AG09319 (cell line): ENCODE measurements around the gene OR2M4.
A peak's percentile ranks its signal among the peaks of the same experiment; 100 is the strongest.
"Not testable (repeated sequence)": the region's sequence is repeated elsewhere in the genome, so short reads cannot be mapped to it uniquely, and the experiment has no call there.

Experiments used
- DNase-seq: peaks from one replicate; pipeline ENCODE4 v3.0.0-alpha.2; 2010; ENCODE audit warnings: low read depth; ENCODE audit errors: extremely low read depth
- TF ChIP-seq, protein P1 (sequence below): IDR thresholded peaks from 2 replicates; pipeline ENCODE4 v1.5.1; 2011; ENCODE audit warnings: low read depth, mild to moderate bottlenecking, inconsistent platforms, low read length, moderate library complexity

OR2M4 gene

GRCh38 chr1:248225537-248225936 is 5.7 kb upstream of the OR2M4 start:
- DNase-seq: no peak
- TF ChIP-seq, protein P1, sequence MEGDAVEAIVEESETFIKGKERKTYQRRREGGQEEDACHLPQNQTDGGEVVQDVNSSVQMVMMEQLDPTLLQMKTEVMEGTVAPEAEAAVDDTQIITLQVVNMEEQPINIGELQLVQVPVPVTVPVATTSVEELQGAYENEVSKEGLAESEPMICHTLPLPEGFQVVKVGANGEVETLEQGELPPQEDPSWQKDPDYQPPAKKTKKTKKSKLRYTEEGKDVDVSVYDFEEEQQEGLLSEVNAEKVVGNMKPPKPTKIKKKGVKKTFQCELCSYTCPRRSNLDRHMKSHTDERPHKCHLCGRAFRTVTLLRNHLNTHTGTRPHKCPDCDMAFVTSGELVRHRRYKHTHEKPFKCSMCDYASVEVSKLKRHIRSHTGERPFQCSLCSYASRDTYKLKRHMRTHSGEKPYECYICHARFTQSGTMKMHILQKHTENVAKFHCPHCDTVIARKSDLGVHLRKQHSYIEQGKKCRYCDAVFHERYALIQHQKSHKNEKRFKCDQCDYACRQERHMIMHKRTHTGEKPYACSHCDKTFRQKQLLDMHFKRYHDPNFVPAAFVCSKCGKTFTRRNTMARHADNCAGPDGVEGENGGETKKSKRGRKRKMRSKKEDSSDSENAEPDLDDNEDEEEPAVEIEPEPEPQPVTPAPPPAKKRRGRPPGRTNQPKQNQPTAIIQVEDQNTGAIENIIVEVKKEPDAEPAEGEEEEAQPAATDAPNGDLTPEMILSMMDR: no peak

DNA sequence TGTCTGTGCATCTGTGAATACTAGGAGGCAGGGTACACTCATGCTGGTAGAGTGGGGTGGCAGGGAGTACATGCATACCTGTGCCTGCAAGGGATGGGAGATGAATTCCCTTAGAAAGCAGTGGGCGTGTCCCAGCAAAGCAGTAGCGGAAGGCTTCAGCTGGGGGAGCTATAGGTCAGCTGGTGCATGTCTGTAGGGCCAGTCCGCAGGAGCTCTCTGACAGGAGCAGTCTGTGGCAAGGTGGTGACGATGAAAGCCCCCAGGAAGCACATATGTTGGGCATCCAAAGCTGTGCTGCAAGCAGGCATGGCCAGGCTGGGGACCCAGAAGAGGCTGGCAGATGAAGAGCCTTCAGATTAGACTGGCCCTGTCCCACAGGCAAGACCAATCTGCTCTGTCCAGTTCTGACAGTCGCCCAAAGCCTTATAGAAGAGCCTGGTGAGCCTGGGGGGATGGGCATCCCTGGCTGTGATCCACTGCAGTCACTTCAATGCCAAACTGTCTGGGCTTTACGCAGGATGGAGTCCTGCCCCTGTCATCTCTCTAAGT is 1.8 kb upstream of the OR2M4 start:
- DNase-seq: no peak
- TF ChIP-seq, protein P1: no peak

GRCh38 chr1:248239478-248239877 is 8.3 kb downstream of the OR2M4 start:
- TF ChIP-seq, protein P1: no peak
- no peak for DNase-seq

DNA sequence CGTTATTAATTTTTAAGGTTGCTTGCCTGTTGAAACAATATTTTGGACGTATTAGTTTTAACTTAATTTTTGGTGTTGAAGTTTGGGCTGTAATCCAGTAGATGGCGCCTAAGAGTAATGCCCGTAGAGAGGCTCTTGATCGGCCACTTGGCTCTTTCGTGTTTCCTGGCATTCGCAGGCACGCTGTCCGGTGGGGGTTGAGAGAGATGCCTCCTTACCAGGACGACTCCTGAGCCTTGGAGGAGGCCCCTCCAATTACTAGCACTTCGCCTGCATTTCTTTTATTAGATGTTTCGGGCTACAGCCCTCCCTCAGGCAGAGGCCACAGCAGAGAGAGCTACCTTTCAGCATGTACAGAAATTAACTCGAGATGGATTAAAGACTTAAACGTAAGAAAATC is 12.0 kb downstream of the OR2M4 start:
- TF ChIP-seq, protein P1: peak; percentile 36
- no peak for DNase-seq

DNA sequence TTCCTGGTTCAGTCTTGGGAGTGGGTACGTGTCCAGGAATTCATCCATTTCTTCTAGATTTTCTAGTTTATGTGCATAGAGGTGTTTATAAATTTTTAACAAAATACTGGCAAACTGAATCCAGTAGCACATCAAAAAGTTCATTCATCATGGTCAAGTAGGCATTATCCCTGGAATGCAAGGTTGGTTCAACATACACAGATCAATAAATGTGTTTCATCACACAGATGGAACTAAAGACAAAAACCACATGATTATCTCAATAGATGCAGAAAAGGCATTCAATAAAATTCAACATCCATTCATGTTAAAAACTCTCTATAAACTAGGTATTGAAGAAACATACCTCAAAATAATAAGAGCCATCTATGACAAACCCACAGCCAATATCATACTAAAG is 28.1 kb downstream of the OR2M4 start:
- not testable (repeated sequence) for DNase-seq

DNA sequence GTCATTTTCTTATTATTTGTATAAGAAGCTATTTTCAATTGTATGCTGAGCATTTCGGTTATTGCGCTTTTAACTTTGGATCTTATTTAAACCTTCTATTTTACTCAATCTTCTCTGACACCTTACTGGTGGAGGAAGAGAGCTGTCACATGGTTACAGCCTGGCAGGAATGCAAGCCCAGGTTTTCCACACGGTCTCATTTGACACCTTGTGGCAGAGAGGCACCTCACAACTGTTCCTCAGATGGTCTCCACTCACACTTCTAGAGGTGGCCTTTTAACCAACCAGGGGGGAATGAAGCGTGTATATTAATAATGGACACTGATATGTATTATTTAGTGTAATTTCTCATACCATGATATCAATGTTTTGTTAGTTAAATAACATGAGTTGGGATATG is 37.0 kb downstream of the OR2M4 start:
- no peak for DNase-seq
- TF ChIP-seq, protein P1: no peak

DNA sequence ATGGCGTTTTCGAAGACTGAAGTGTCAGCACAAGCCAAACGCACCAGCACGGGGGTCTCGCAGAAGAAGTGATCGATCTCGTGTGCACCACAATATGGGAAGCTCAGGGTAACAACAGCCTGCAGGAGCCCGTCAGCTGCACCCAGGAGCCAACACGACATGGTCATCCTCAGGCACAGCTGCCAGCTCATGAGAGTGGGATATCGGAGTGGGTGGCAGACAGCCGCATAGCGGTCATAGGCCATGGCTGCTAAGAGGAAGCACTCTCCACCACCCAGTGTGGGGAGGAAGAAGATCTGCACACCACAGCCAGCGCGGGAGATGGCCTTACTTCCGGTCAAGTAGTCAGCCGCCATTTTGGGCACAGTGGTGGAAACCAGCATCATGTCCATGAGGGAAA is 42.0 kb downstream of the OR2M4 start:
- not testable (repeated sequence) for DNase-seq

DNA sequence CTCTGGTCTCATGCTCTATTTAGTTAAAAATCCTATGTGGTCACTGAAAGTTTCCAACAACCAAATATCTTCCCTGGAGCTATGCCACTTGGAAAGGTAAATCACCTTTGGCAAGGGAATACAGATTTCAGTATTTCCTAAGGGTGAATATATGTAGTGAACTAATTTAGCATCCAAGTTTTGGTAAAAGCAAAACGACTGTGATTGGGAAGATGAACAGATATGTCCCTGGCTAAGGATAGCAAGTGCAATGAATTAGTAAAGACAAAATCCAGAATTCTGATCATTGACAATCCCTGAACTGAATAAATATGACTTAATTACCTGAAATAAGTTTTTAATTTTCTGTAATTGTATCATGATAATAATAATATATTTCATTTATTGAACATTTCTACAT is 46.7 kb downstream of the OR2M4 start, which contains the start of gene OR2T33:
OR2T33 (minus strand) TSS at position 101 of the 400 bp plus-strand sequence. CDS start 4,162 bp downstream, outside the sequence.
- DNase-seq: no peak
- TF ChIP-seq, protein P1: no peak
